Measurements from ENCODE around the gene PIGQ. TPM values are rescaled to one million over a fixed set of nuclear protein-coding genes. Genes with fewer than 3 reads are reported as not detected.

Gene PIGQ
- total and polyA plus RNA-seq, 2 of the 13 experiments (the other 11 are each of a cell fraction or from before 2014, with no cell fraction given): 7.7 to 19.7 TPM

- TF ChIP-seq SKIL (CRISPR knock-in tag; IDR thresholded peaks at IDR 0.05; ENCODE audit: borderline replicate concordance) (peak; percentile 93), ATF7-NPFF (CRISPR knock-in tag; IDR thresholded peaks at IDR 0.05; ENCODE audit: low read depth) (no peak; the same call in 1 of the 2 replicates), ZNF317 (CRISPR knock-in tag; IDR thresholded peaks at IDR 0.05) (peak; percentile 68; the same call in 1 of the 2 replicates), ZMAT3 (CRISPR knock-in tag; conservative IDR thresholded peaks at IDR 0.05) (peak; percentile 91), FIP1L1 (IDR thresholded peaks at IDR 0.05; ENCODE audit: borderline replicate concordance, insufficient read depth, low read depth, low read length) (no peak), PHF21A (CRISPR knock-in tag; IDR thresholded peaks at IDR 0.05) (peak; percentile 91), ZNF737 (CRISPR knock-in tag; IDR thresholded peaks at IDR 0.05; ENCODE audit: borderline replicate concordance) (no peak), ZNF775 (CRISPR knock-in tag; IDR thresholded peaks at IDR 0.05; ENCODE audit: borderline replicate concordance) (no peak), RBAK (CRISPR knock-in tag; IDR thresholded peaks at IDR 0.05) (peak; percentile 51; the same call in 1 of the 2 replicates), TFDP2 (CRISPR knock-in tag; IDR thresholded peaks at IDR 0.05) (no peak; the same call in 1 of the 2 replicates), SMYD3 (CRISPR knock-in tag; IDR thresholded peaks at IDR 0.05) (no peak), ZSCAN5A (CRISPR knock-in tag; IDR thresholded peaks at IDR 0.05; ENCODE audit: borderline replicate concordance) (no peak), TBX3 (IDR thresholded peaks at IDR 0.05; ENCODE audit: borderline replicate concordance) (peak; percentile 89), MED8 (CRISPR knock-in tag; IDR thresholded peaks at IDR 0.05; ENCODE audit: insufficient replicate concordance) (no peak), ELF3 (CRISPR knock-in tag; IDR thresholded peaks at IDR 0.05) (peak; percentile 66), POLR2AphosphoS5 (IDR thresholded peaks at IDR 0.05; ENCODE audit: low read depth, low read length) (0 out of 2 replicates have a peak, but pooled peaks have one; percentile 28), ZNF180 (CRISPR knock-in tag; IDR thresholded peaks at IDR 0.05; ENCODE audit: borderline replicate concordance, low read depth) (no peak), PCBP1 (IDR thresholded peaks at IDR 0.05; ENCODE audit: borderline replicate concordance, low read depth, low read length) (0 out of 2 replicates have a peak, but pooled peaks have one; percentile 29), SCMH1 (CRISPR knock-in tag; IDR thresholded peaks at IDR 0.05; ENCODE audit: borderline replicate concordance) (no peak), ZNF652 (CRISPR knock-in tag; IDR thresholded peaks at IDR 0.05; ENCODE audit: borderline replicate concordance, low read depth) (peak; percentile 56; the same call in 1 of the 2 replicates)
- TF ChIP-seq, protein P1, sequence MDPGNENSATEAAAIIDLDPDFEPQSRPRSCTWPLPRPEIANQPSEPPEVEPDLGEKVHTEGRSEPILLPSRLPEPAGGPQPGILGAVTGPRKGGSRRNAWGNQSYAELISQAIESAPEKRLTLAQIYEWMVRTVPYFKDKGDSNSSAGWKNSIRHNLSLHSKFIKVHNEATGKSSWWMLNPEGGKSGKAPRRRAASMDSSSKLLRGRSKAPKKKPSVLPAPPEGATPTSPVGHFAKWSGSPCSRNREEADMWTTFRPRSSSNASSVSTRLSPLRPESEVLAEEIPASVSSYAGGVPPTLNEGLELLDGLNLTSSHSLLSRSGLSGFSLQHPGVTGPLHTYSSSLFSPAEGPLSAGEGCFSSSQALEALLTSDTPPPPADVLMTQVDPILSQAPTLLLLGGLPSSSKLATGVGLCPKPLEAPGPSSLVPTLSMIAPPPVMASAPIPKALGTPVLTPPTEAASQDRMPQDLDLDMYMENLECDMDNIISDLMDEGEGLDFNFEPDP (CRISPR knock-in tag; conservative IDR thresholded peaks at IDR 0.05): no peak
Measured at GRCh38 chr16:558298-559020, 11.3 kb upstream of the PIGQ start (continued).

Measured in HepG2 (cell line).